OCI-M2 (cell line): ENCODE measurements around the gene BNC2.

Experiments
- DNase-seq: peaks from one replicate; lab custom pipeline; 2025; ENCODE audit not compliant: unreplicated experiment; lab: John Stamatoyannopoulos, UW

BNC2 gene

GRCh38 chr9:16718296-16718695 is 152.2 kb downstream of the BNC2 start:
- no peak for DNase-seq

- no peak for DNase-seq
Measured at GRCh38 chr9:16716601-16717000, 153.9 kb downstream of the BNC2 start.

GRCh38 chr9:16715404-16715803 is 155.1 kb downstream of the BNC2 start:
- DNase-seq, result no peak

GRCh38 chr9:16712787-16713186 is 157.7 kb downstream of the BNC2 start:
- DNase-seq, result no peak

GRCh38 chr9:16710888-16711287 is 159.6 kb downstream of the BNC2 start:
- no peak for DNase-seq

- DNase-seq, result no peak
Measured at GRCh38 chr9:16709924-16710323, 160.5 kb downstream of the BNC2 start.

- DNase-seq, result no peak
Measured at GRCh38 chr9:16708656-16709435, 161.6 kb downstream of the BNC2 start.

GRCh38 chr9:16705111-16705604 is 165.3 kb downstream of the BNC2 start:
- DNase-seq, result no peak

GRCh38 chr9:16704116-16705110 is 166.1 kb downstream of the BNC2 start:
- no peak for DNase-seq

- no peak for DNase-seq
Measured at GRCh38 chr9:16701347-16701746, 169.1 kb downstream of the BNC2 start.

- DNase-seq, result no peak
Measured at GRCh38 chr9:16693616-16694015, 176.9 kb downstream of the BNC2 start.

GRCh38 chr9:16690628-16691027 is 179.8 kb downstream of the BNC2 start:
- DNase-seq, result no peak

- DNase-seq, result no peak
Measured at GRCh38 chr9:16690205-16690604, 180.3 kb downstream of the BNC2 start.

- no peak for DNase-seq
Measured at GRCh38 chr9:16689351-16689938, 181.0 kb downstream of the BNC2 start.

GRCh38 chr9:16688814-16689213 is 181.7 kb downstream of the BNC2 start:
- no peak for DNase-seq

GRCh38 chr9:16687678-16688369 is 182.6 kb downstream of the BNC2 start:
- no peak for DNase-seq

GRCh38 chr9:16683326-16683725 is 187.1 kb downstream of the BNC2 start:
- DNase-seq, result no peak

GRCh38 chr9:16682273-16682672 is 188.2 kb downstream of the BNC2 start:
- DNase-seq, result no peak

GRCh38 chr9:16681652-16681987 is 188.8 kb downstream of the BNC2 start:
- no peak for DNase-seq

- DNase-seq, result no peak
Measured at GRCh38 chr9:16680975-16681651, 189.4 kb downstream of the BNC2 start.
